Mucosa of stomach (tissue), 1 donor: Measurements from ENCODE around the gene NEMP2.
"Not testable (repeated sequence)": the region's sequence is repeated elsewhere in the genome, so short reads cannot be mapped to it uniquely, and the experiment has no call there.

Source experiments
- H3K27me3 ChIP-seq: one replicate; pipeline ENCODE4 v1.7.0; 2013; ENCODE audit warnings: mild to moderate bottlenecking, low read length; ENCODE audit not compliant: control insufficient read depth, insufficient read depth
- H3K36me3 ChIP-seq: one replicate; pipeline ENCODE4 v1.7.0; 2013; ENCODE audit warnings: low read length; ENCODE audit not compliant: control insufficient read depth, insufficient read depth
- H3K4me1 ChIP-seq: one replicate; pipeline ENCODE4 v1.7.0; 2013; ENCODE audit warnings: mild to moderate bottlenecking, low read length; ENCODE audit not compliant: control insufficient read depth, insufficient read depth
- H3K4me3 ChIP-seq: one replicate; pipeline ENCODE4 v1.7.0; 2013; ENCODE audit warnings: low read length
- H3K9ac ChIP-seq: one replicate; pipeline ENCODE4 v1.7.0; 2013; ENCODE audit warnings: mild to moderate bottlenecking, low read length, moderate library complexity
- H3K9me3 ChIP-seq: one replicate; pipeline ENCODE4 v1.7.0; 2013; ENCODE audit warnings: mild to moderate bottlenecking, low read length, moderate library complexity; ENCODE audit not compliant: control insufficient read depth
- donor health status: Pancreatic carcinoma.

NEMP2 gene

GRCh38 chr2:190477661-190478454 lies 56.7 kb downstream of the NEMP2 start:
- Histone ChIP-seq H3K27me3 (no peaks in the 10 kb centered on the region), H3K9me3 (no peaks in the 10 kb centered on the region), H3K36me3 (no peaks in the 10 kb centered on the region), H3K4me3 (no peak overlapping the region), H3K9ac (no peak overlapping the region), H3K4me1 (peaks cover 19% of the 10 kb centered on the region)

- no peaks in the 10 kb centered on the region for H3K27me3 ChIP-seq
- H3K4me3 ChIP-seq: no peak overlapping the region
- peaks cover 37% of the 10 kb centered on the region for H3K4me1 ChIP-seq
- H3K36me3 ChIP-seq: no peaks in the 10 kb centered on the region
- no peaks in the 10 kb centered on the region for H3K9me3 ChIP-seq
- no peak overlapping the region for H3K9ac ChIP-seq
Measured at GRCh38 chr2:190470256-190470826, 64.2 kb downstream of the NEMP2 start.

GRCh38 chr2:190469771-190470170 lies 64.8 kb downstream of the NEMP2 start:
- Histone ChIP-seq H3K9ac (no peak overlapping the region), H3K4me1 (peaks cover 37% of the 10 kb centered on the region), H3K27me3 (no peaks in the 10 kb centered on the region), H3K4me3 (no peak overlapping the region), H3K9me3 (no peaks in the 10 kb centered on the region), H3K36me3 (no peaks in the 10 kb centered on the region)

GRCh38 chr2:190468814-190469569 lies 65.5 kb downstream of the NEMP2 start:
- H3K27me3 ChIP-seq: no peaks in the 10 kb centered on the region
- H3K4me3 ChIP-seq: no peak overlapping the region
- H3K9ac ChIP-seq: no peak overlapping the region
- H3K4me1 ChIP-seq: peaks cover 37% of the 10 kb centered on the region
- no peaks in the 10 kb centered on the region for H3K36me3 ChIP-seq
- no peaks in the 10 kb centered on the region for H3K9me3 ChIP-seq

GRCh38 chr2:190468354-190468753 lies 66.2 kb downstream of the NEMP2 start:
- not testable (repeated sequence) for H3K27me3 ChIP-seq, H3K9me3 ChIP-seq, H3K36me3 ChIP-seq, H3K4me3 ChIP-seq, H3K9ac ChIP-seq
- peaks cover 37% of the 10 kb centered on the region for H3K4me1 ChIP-seq

GRCh38 chr2:190467575-190468083 lies 66.9 kb downstream of the NEMP2 start:
- Histone ChIP-seq H3K9ac (no peak overlapping the region), H3K9me3 (no peaks in the 10 kb centered on the region), H3K4me3 (no peak overlapping the region), H3K27me3 (no peaks in the 10 kb centered on the region), H3K36me3 (no peaks in the 10 kb centered on the region), H3K4me1 (peaks cover 37% of the 10 kb centered on the region)

- Histone ChIP-seq H3K4me1 (peaks cover 37% of the 10 kb centered on the region), H3K4me3 (no peak overlapping the region), H3K9ac (no peak overlapping the region), H3K9me3 (no peaks in the 10 kb centered on the region), H3K36me3 (no peaks in the 10 kb centered on the region), H3K27me3 (no peaks in the 10 kb centered on the region)
Measured at GRCh38 chr2:190466819-190467446, 67.6 kb downstream of the NEMP2 start.

GRCh38 chr2:190465060-190465459 lies 69.5 kb downstream of the NEMP2 start:
- Histone ChIP-seq H3K4me1 (peaks cover 32% of the 10 kb centered on the region), H3K9ac (no peak overlapping the region), H3K4me3 (no peak overlapping the region), H3K9me3 (no peaks in the 10 kb centered on the region), H3K27me3 (no peaks in the 10 kb centered on the region), H3K36me3 (no peaks in the 10 kb centered on the region)

- Histone ChIP-seq H3K9me3 (no peaks in the 10 kb centered on the region), H3K4me1 (peaks cover 10% of the 10 kb centered on the region)
Measured at GRCh38 chr2:190462611-190463010, 71.9 kb downstream of the NEMP2 start.

GRCh38 chr2:190462181-190462580 lies 72.3 kb downstream of the NEMP2 start:
- Histone ChIP-seq H3K27me3 (no peaks in the 10 kb centered on the region), H3K4me1 (peaks cover 6% of the 10 kb centered on the region)

More at GRCh38 chr2:190462611-190463010, 71.9 kb downstream of the NEMP2 start:
- no peaks in the 10 kb centered on the region for H3K27me3 ChIP-seq
- no peak overlapping the region for H3K9ac ChIP-seq
- H3K4me3 ChIP-seq: no peak overlapping the region
- no peaks in the 10 kb centered on the region for H3K36me3 ChIP-seq

GRCh38 chr2:190460487-190460886 lies 74.0 kb downstream of the NEMP2 start:
- H3K36me3 ChIP-seq: peaks cover 6% of the 10 kb centered on the region
- no peaks in the 10 kb centered on the region for H3K4me1 ChIP-seq
- no peaks in the 10 kb centered on the region for H3K27me3 ChIP-seq
- H3K4me3 ChIP-seq: no peak overlapping the region
- no peak overlapping the region for H3K9ac ChIP-seq
- H3K9me3 ChIP-seq: no peaks in the 10 kb centered on the region

More at GRCh38 chr2:190462181-190462580, 72.3 kb downstream of the NEMP2 start:
- Histone ChIP-seq H3K36me3 (peaks cover under 1% of the 10 kb centered on the region), H3K4me3 (no peak overlapping the region), H3K9ac (no peak overlapping the region), H3K9me3 (no peaks in the 10 kb centered on the region)
